Aorta (tissue), 5 donors: ENCODE results near the gene ZNF84. TPM values are rescaled to one million over a fixed set of nuclear protein-coding genes. Genes with fewer than 3 reads are reported as not detected.

Experiments used
- ATAC-seq: fragments of 200-7000 bp; cut with Tn5 transposase; one replicate; pipeline ENCODE4 v1.9.1; 2022; ENCODE audit warnings: moderate library complexity; ENCODE audit not compliant: low FRiP score
- DNase-seq, 2 donors: peaks; one replicate each; pipeline ENCODE4 v3.0.0-alpha.2; 2020
- H3K27ac ChIP-seq, 2 donors: one replicate each; pipeline ENCODE4 v1.5.1; 2013; ENCODE audit warnings: low read length in 2 of 2, mild to moderate bottlenecking in 2 of 2, moderate library complexity in 2 of 2, control low read depth in 1 of 2, inconsistent platforms in 1 of 2, low read depth in 1 of 2
- H3K27me3 ChIP-seq, 2 donors: one replicate each; pipeline ENCODE4 v1.6.1; 2013; ENCODE audit warnings: control low read depth in 1 of 2, low read length in 1 of 2, mild to moderate bottlenecking in 1 of 2, moderate library complexity in 1 of 2; ENCODE audit not compliant: insufficient read depth in 2 of 2, control insufficient read depth in 1 of 2
- H3K36me3 ChIP-seq, 2 donors: one replicate each; pipeline ENCODE4 v1.6.1; 2013; ENCODE audit warnings: control low read depth in 1 of 2, low read length in 1 of 2, mild to moderate bottlenecking in 1 of 2; ENCODE audit not compliant: insufficient read depth in 2 of 2, control insufficient read depth in 1 of 2
- H3K4me1 ChIP-seq, 2 donors: one replicate each; pipeline ENCODE4 v1.6.1; 2013; ENCODE audit warnings: low read length in 2 of 2, control low read depth in 1 of 2, mild to moderate bottlenecking in 1 of 2, moderate library complexity in 1 of 2; ENCODE audit not compliant: insufficient read depth in 2 of 2, control insufficient read depth in 1 of 2
- H3K4me3 ChIP-seq, 2 donors: one replicate each; pipeline ENCODE4 v1.5.1; 2013; ENCODE audit warnings: low read length in 2 of 2, control low read depth in 1 of 2, mild to moderate bottlenecking in 1 of 2
- H3K9me3 ChIP-seq: one replicate; pipeline ENCODE4 v1.6.1; 2013; ENCODE audit warnings: mild to moderate bottlenecking, low read length; ENCODE audit not compliant: control insufficient read depth
- WGBS, 2 donors: extraction: QIAGEN DNeasy Blood & Tissue Kit; methylation state at CpG; one replicate each; pipeline ENCODE4 v1.1.7; 2013; 5-methylcytosine and 5-hydroxymethylcytosine counted together
- intact Hi-C, 2 donors: fragments of 100-400 bp; cut with DNase I; formaldehyde crosslinking; loops; one replicate each; pipeline versions ENCODE4 v1.14.2 to v1.15.0; 2022
- long read RNA-seq, 2 donors: library from polyadenylated mRNA; unstranded; transcript quantifications; one replicate each; pipeline ENCODE4 v2.0.0, GENCODE V29; 2020 to 2021
- polyA plus RNA-seq, 2 donors: library from polyadenylated mRNA; stranded (reverse); fragments of 200-250 nt; gene quantifications; one replicate each; pipeline ENCODE4 v1.2.3, GENCODE V29; 2013
- total RNA-seq, 2 donors: library from RNA; stranded (reverse); fragmentation: NEBNext Ultra II Directional; extraction: Animal tissue kit (Norgen Biotek cat#: 25700); gene quantifications; one replicate each; pipeline ENCODE4 v1.2.1, GENCODE V29; 2021
- donor health status: healthy with polysubstance abuse.
- donor health status: Bipolar disorder and iron deficiency.
- donor health status: DM: no; HTN: no; CAD: no.
- donor health status: DM: no; HTN: no; CAD: no.
- donor health status: DM: yes; HTN: yes; CAD: no.

ZNF84 gene
- total RNA-seq (10 to 100 TPM; 23.3 to 32.1 TPM), polyA plus RNA-seq (1 to 10 TPM; 9.1 to 9.5 TPM)
- long read RNA-seq, donor 1, transcript ZNF84-208 (5 exons, 3,237 nt), result major isoform, 7 of 15 reads
- long read RNA-seq, donor 1, partial matches to known transcripts, result 1 of 15 reads
- long read RNA-seq, donor 1, other reads (novel, unspliced or antisense), result 7 of 15 reads
- long read RNA-seq, donor 2, partial matches to known transcripts, result 1 of 13 reads
- long read RNA-seq, donor 2, other reads (novel, unspliced or antisense), result 8 of 13 reads

GRCh38 chr12:133037207-133038005 lies at the start of gene ZNF84:
Gene ZNF84 (plus strand): TSS chr12:133037509. CDS start chr12:133041468, 3,959 bp downstream.
- DNase-seq, result peak; percentile 98
- Histone ChIP-seq H3K36me3 (peaks cover 3 to 6% of the 10 kb centered on the region in 2 donors), H3K9me3 (peaks cover 11% of the 10 kb centered on the region), H3K4me3 (peak within 1 kb of the TSS; percentile 50 to 88), H3K27me3 (no peaks in the 10 kb centered on the region), H3K4me1 (no peaks in the 10 kb centered on the region), H3K27ac (peak within 1 kb of the TSS in 1 of 2 donors; percentile 85)
- WGBS, 2 donors, result 0% methylated on average over 99 to 103 of the region's 103 CpGs
- intact Hi-C loops, result loop anchor here (1.0 to 10.0 kb wide), 5 partner anchors 40 to 93 kb away; partner anchors contain the start of genes ZNF26 (in 2 of the 2), ZNF10 (in 1 of the 2), ZNF140 (in 1 of the 2) and ZNF891 (in 1 of the 2)
- ATAC-seq, result peak; percentile 99

DNA sequence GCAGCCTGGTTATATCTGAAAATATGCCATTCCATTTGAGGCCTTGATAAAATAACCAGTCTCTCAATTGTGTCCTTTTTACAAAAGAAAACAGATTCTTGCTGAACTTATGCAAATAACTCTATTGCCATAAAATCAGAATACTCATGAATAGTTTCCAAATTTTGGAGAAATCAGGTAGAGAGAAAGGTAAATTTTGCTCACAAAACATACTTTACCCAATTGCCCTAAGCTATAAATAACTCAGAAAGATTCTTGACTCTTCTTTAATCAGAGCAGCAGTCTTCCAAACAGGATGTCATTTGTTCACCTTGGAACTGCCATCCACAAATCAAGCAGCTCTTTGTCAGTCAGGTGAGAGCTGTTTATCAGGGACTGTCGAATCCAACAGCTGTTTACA lies 38.6 kb upstream of the ZNF84 start:
- no peaks in the 10 kb centered on the region for H3K27me3 ChIP-seq
- H3K9me3 ChIP-seq, result peaks cover 38% of the 10 kb centered on the region
- H3K36me3 ChIP-seq, result peaks cover 2 to 5% of the 10 kb centered on the region in 2 donors
- ATAC-seq (no peak), DNase-seq (no peak)
- intact Hi-C loops, result no loop called here
- 34 to 48% methylated on average over 1 of the region's 1 CpG for WGBS, 2 donors
- no peak overlapping the region for H3K4me3 ChIP-seq
- no peak overlapping the region for H3K27ac ChIP-seq
- no peaks in the 10 kb centered on the region for H3K4me1 ChIP-seq

DNA sequence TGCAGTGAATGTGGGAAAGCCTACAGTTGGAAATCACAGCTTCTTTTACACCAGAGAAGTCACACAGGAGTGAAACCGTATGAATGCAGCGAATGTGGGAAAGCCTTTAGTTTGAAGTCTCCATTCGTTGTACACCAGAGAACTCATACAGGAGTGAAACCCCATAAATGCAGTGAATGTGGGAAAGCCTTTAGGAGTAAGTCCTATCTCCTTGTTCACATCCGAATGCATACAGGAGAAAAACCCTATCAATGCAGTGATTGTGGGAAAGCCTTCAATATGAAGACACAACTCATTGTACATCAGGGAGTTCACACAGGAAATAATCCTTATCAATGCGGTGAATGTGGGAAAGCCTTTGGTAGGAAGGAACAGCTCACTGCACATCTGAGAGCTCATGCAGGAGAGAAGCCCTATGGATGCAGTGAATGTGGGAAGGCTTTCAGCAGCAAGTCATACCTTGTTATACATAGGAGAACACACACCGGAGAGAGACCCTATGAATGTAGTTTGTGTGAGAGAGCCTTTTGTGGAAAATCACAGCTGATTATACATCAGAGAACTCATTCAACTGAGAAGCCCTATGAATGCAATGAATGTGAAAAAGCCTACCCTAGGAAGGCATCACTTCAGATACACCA lies 26.5 kb upstream of the ZNF84 start:
- no peaks in the 10 kb centered on the region for H3K4me1 ChIP-seq
- no peak overlapping the region for H3K4me3 ChIP-seq
- peaks cover 44% of the 10 kb centered on the region for H3K9me3 ChIP-seq
- intact Hi-C loops, result no loop called here
- DNase-seq (no peak), ATAC-seq (no peak)
- peaks cover 33 to 47% of the 10 kb centered on the region in 2 donors for H3K36me3 ChIP-seq
- H3K27me3 ChIP-seq, result no peaks in the 10 kb centered on the region
- H3K27ac ChIP-seq, result no peak overlapping the region
- WGBS, 2 donors, result 90 to 99% methylated on average over 6 of the region's 6 CpGs

DNA sequence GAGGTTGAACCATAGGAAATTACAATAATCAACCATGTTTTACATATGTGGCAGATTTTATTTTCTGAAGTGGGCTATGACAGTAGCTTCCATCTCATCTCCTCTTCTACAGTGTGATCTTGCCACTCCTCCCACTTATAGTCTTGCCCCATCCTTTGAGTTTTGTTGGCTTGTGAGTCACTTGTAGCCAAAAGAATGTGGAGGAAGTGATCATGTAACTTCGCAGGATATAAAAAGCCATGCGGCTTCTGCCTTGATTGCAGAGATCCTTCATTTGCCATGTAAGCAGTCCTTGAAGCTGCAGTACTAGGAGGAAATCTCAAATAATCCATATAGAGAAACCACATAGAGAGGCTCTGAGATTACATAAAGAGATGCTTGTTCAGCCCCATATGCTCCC lies 13.7 kb upstream of the ZNF84 start:
- peaks cover 15% of the 10 kb centered on the region for H3K9me3 ChIP-seq
- no peak overlapping the region for H3K27ac ChIP-seq
- H3K4me3 ChIP-seq, result no peak overlapping the region
- intact Hi-C loops, result no loop called here
- DNase-seq (no peak), ATAC-seq (no peak)
- WGBS, 2 donors, result 90 to 96% methylated on average over 2 of the region's 2 CpGs
- H3K4me1 ChIP-seq, result no peaks in the 10 kb centered on the region
- H3K27me3 ChIP-seq, result no peaks in the 10 kb centered on the region
- H3K36me3 ChIP-seq, result no peaks in the 10 kb centered on the region

- DNase-seq (no peak), ATAC-seq (no peak)
- Histone ChIP-seq H3K27ac (no peak overlapping the region), H3K9me3 (peaks cover 13% of the 10 kb centered on the region), H3K27me3 (no peaks in the 10 kb centered on the region), H3K4me3 (no peak overlapping the region), H3K36me3 (no peaks in the 10 kb centered on the region), H3K4me1 (no peaks in the 10 kb centered on the region)
- 88 to 92% methylated on average over 7 of the region's 7 CpGs for WGBS, 2 donors
- intact Hi-C loops, result no loop called here
Measured at GRCh38 chr12:133026996-133027395, 10.3 kb upstream of the ZNF84 start.

DNA sequence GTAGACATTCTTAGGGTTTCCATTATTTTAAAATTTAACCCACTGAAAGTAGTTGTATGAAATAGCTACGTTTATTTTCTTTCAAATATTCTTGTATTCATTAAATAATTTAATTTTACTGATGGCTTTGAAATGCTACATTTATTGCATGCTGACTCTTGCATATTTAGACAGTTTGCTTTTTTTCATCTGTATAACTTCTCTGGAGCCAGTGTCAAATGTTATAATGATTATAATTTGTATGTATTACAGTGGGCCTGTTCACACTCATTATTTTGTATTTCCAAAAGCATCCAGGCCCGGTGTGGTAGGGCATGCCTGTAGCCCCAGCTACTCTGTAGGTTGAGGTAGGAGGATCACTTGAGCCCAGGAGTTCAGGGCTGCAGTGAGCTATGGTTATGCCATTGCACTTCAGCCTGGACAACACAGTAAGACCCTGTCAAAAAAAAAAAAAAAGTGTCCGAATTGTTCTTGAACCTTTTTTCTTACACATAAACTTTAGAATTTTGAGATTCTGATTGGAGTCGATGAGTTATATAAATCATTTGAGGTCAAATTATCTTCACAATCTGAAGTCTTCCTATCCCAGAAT lies 905 bp downstream of the ZNF84 start:
- 51 to 54% methylated on average over 4 of the region's 4 CpGs for WGBS, 2 donors
- Histone ChIP-seq H3K9me3 (peaks cover 15% of the 10 kb centered on the region), H3K4me3 (peak overlapping the region; percentile 22 to 88), H3K27me3 (no peaks in the 10 kb centered on the region), H3K36me3 (peaks cover 5 to 10% of the 10 kb centered on the region in 2 donors), H3K4me1 (no peaks in the 10 kb centered on the region), H3K27ac (no peak overlapping the region)
- DNase-seq (no peak), ATAC-seq (no peak)
- intact Hi-C loops, result loop anchor here in 1 of 2 donors (5.0 to 10.0 kb wide), 2 partner anchors 39 to 53 kb away; partner anchors contain the start of gene ZNF26

DNA sequence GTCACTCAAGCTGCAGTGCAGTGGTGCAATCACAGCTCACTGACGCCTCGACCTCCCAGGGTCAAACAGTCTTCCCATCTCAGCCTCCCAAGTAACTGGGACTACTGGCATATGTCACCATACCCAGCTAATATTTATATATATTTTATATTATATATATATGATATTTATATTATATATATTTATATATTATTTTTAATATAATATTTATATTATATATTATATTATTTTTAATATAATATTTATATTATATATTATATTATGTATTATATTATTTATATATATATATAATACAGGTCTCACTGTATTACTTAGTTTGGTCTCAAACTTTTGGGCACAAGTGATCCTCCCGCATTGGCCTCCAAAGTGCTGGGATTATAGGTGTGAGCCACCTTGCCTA lies 9.4 kb downstream of the ZNF84 start:
- ATAC-seq (no peak), DNase-seq (no peak)
- H3K4me3 ChIP-seq, result no peak overlapping the region
- H3K27me3 ChIP-seq, result no peaks in the 10 kb centered on the region
- intact Hi-C loops, result no loop called here
- H3K36me3 ChIP-seq, result peaks cover 31 to 54% of the 10 kb centered on the region in 2 donors
- 97 to 98% methylated on average over 3 of the region's 3 CpGs for WGBS, 2 donors
- H3K9me3 ChIP-seq, result peaks cover 45% of the 10 kb centered on the region
- H3K27ac ChIP-seq, result no peak overlapping the region
- H3K4me1 ChIP-seq, result no peaks in the 10 kb centered on the region

DNA sequence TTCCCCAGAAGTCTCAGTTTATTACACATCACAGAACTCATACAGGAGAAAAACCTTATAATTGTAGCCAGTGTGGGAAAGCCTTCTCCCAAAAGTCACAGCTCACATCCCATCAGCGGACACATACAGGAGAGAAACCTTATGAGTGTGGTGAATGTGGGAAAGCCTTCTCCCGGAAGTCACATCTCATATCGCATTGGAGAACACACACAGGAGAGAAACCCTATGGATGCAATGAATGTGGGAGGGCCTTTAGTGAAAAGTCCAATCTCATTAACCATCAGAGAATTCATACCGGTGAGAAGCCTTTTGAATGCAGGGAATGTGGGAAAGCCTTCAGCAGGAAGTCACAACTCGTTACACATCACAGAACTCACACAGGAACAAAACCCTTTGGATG lies 20.1 kb downstream of the ZNF84 start:
- WGBS, 2 donors, result 96 to 98% methylated on average over 5 of the region's 5 CpGs
- H3K36me3 ChIP-seq, result peaks cover 7 to 9% of the 10 kb centered on the region in 2 donors
- H3K9me3 ChIP-seq, result peaks cover 27% of the 10 kb centered on the region

More for the DNA sequence above, 20.1 kb downstream of the ZNF84 start:
- DNase-seq, result no peak
- intact Hi-C loops, result no loop called here
- ATAC-seq, result no peak
- Histone ChIP-seq H3K27ac (no peak overlapping the region), H3K4me1 (no peaks in the 10 kb centered on the region), H3K27me3 (no peaks in the 10 kb centered on the region), H3K4me3 (peak overlapping the region in 1 of 2 donors; percentile 18)
